ENCODE measurements around the gene PPP1R1C. TPM values are rescaled to one million over a fixed set of nuclear protein-coding genes. Genes with fewer than 3 reads are reported as not detected.

The PPP1R1C gene
- total RNA-seq, 4 donors from 2014 or later = 0.96 to 4.3 TPM; not detected in 2

- no peaks in the 10 kb centered on the region for H3K27me3 ChIP-seq
- H3K4me3 ChIP-seq = no peak overlapping the region
- no peaks in the 10 kb centered on the region for H3K9me3 ChIP-seq
- 60 to 66% methylated on average over 4 of the region's 4 CpGs for WGBS, 2 donors (ENCODE audit: low coverage in 1 of 2)
- TF ChIP-seq EP300 (IDR thresholded peaks at IDR 0.05; ENCODE audit: low read depth) (no peak), POLR2AphosphoS5 (IDR thresholded peaks at IDR 0.05) (no peak), POLR2A (IDR thresholded peaks at IDR 0.05) (no peak), CTCF (IDR thresholded peaks at IDR 0.05) (no peak)
- intact Hi-C loops (cut with DNase I; ENCODE audit: low total_unique reads) (no loop called here), in situ Hi-C loops (cut with MboI; ENCODE audit: low pct_ligation_motif_present in 1 of 4, low pct_unique_long_range_greater_than_20kb in 1 of 4, low sequenced_read_pairs in 3 of 4) (loop anchor here in 2 of 4 donors (10.0 to 25.0 kb wide), 2 partner anchors 337 to 344 kb away; no protein-coding TSS in a partner anchor)
- no peak overlapping the region for H3K27ac ChIP-seq
- H3K4me1 ChIP-seq = peaks cover 0 to 27% (median 7%) of the 10 kb centered on the region in 4 donors
- no peak for DNase-seq
- H3K36me3 ChIP-seq = no peaks in the 10 kb centered on the region
These were observed 96.1 kb downstream of the PPP1R1C start for GRCh38 chr2:182081602-182082260.

- H3K27ac ChIP-seq = peak overlapping the region in 1 of 4 donors; percentile 5
- no peak overlapping the region for H3K4me3 ChIP-seq
- H3K36me3 ChIP-seq = no peaks in the 10 kb centered on the region
- H3K27me3 ChIP-seq = no peaks in the 10 kb centered on the region
- in situ Hi-C loops (cut with MboI; ENCODE audit: low pct_ligation_motif_present in 1 of 4, low pct_unique_long_range_greater_than_20kb in 1 of 4, low sequenced_read_pairs in 3 of 4) (loop anchor here in 2 of 4 donors (10.0 to 25.0 kb wide), 2 partner anchors 344 to 352 kb away; no protein-coding TSS in a partner anchor), intact Hi-C loops (cut with DNase I; ENCODE audit: low total_unique reads) (no loop called here)
- H3K4me1 ChIP-seq = peaks cover 0 to 5% (median 0%) of the 10 kb centered on the region in 4 donors
- TF ChIP-seq POLR2A (IDR thresholded peaks at IDR 0.05) (no peak), POLR2AphosphoS5 (IDR thresholded peaks at IDR 0.05) (no peak), EP300 (IDR thresholded peaks at IDR 0.05; ENCODE audit: low read depth) (no peak), CTCF (IDR thresholded peaks at IDR 0.05) (no peak)
- H3K9me3 ChIP-seq = no peaks in the 10 kb centered on the region
- WGBS, 2 donors (ENCODE audit: low coverage in 1 of 2) = 63 to 74% methylated on average over 3 of the region's 3 CpGs
- no peak for DNase-seq
These were observed 103.1 kb downstream of the PPP1R1C start for GRCh38 chr2:182088681-182089320.

- no peak for DNase-seq
- Histone ChIP-seq H3K27me3 (no peaks in the 10 kb centered on the region), H3K4me3 (no peak overlapping the region), H3K9me3 (no peaks in the 10 kb centered on the region), H3K4me1 (peaks cover 0 to 5% (median 0%) of the 10 kb centered on the region in 4 donors), H3K36me3 (no peaks in the 10 kb centered on the region), H3K27ac (no peak overlapping the region)
- 52 to 53% methylated on average over 3 of the region's 3 CpGs for WGBS, 2 donors (ENCODE audit: low coverage in 1 of 2)
- TF ChIP-seq POLR2A (IDR thresholded peaks at IDR 0.05) = no peak
- TF ChIP-seq CTCF (IDR thresholded peaks at IDR 0.05) = no peak
- TF ChIP-seq EP300 (IDR thresholded peaks at IDR 0.05; ENCODE audit: low read depth) = no peak
- no peak for TF ChIP-seq POLR2AphosphoS5 (IDR thresholded peaks at IDR 0.05)
- in situ Hi-C loops (cut with MboI; ENCODE audit: low pct_ligation_motif_present in 1 of 4, low pct_unique_long_range_greater_than_20kb in 1 of 4, low sequenced_read_pairs in 3 of 4) (loop anchor here in 1 of 4 donors (25.0 kb wide), 1 partner anchor 353 kb away; no protein-coding TSS in a partner anchor), intact Hi-C loops (cut with DNase I; ENCODE audit: low total_unique reads) (no loop called here)
These were observed 104.8 kb downstream of the PPP1R1C start for GRCh38 chr2:182090486-182090885.

- H3K36me3 ChIP-seq = no peaks in the 10 kb centered on the region
- H3K27me3 ChIP-seq = no peaks in the 10 kb centered on the region
- WGBS, 2 donors (ENCODE audit: low coverage in 1 of 2) = 23 to 35% methylated on average over 2 of the region's 2 CpGs
- H3K9me3 ChIP-seq = no peaks in the 10 kb centered on the region
- peaks cover 0 to 14% (median 7%) of the 10 kb centered on the region in 4 donors for H3K4me1 ChIP-seq
- DNase-seq = no peak
- H3K4me3 ChIP-seq = no peak overlapping the region
- H3K27ac ChIP-seq = peak overlapping the region in 1 of 4 donors; percentile 52
- intact Hi-C loops (cut with DNase I; ENCODE audit: low total_unique reads) = no loop called here
- TF ChIP-seq CTCF (IDR thresholded peaks at IDR 0.05) = no peak
- TF ChIP-seq POLR2AphosphoS5 (IDR thresholded peaks at IDR 0.05) = no peak
- no peak for TF ChIP-seq EP300 (IDR thresholded peaks at IDR 0.05; ENCODE audit: low read depth)
- TF ChIP-seq POLR2A (IDR thresholded peaks at IDR 0.05) = no peak
- in situ Hi-C loops (cut with MboI; ENCODE audit: low pct_ligation_motif_present in 1 of 4, low pct_unique_long_range_greater_than_20kb in 1 of 4, low sequenced_read_pairs in 3 of 4) = loop anchor here in 1 of 4 donors (25.0 kb wide), 1 partner anchor 360 kb away; no protein-coding TSS in a partner anchor
These were observed 112.0 kb downstream of the PPP1R1C start for GRCh38 chr2:182097571-182098164.

Data from transverse colon (tissue), 4 donors.